ENCODE measurements around the gene F13B.

F13B gene

GRCh38 chr1:197080323-197080722 lies 13.3 kb upstream of the F13B start:
- no peak overlapping the region for H3K4me2 ChIP-seq (ENCODE audit: low read length)
- H3K4me3 ChIP-seq (ENCODE audit: low read length) = no peak overlapping the region
- no peaks in the 10 kb centered on the region for H3K27me3 ChIP-seq (ENCODE audit: low read depth, low read length)
- H4K20me1 ChIP-seq (ENCODE audit: insufficient read depth, low read length) = no peaks in the 10 kb centered on the region
- no peaks in the 10 kb centered on the region for H3K79me2 ChIP-seq (ENCODE audit: low read length)
- H3K4me1 ChIP-seq (ENCODE audit: low read length) = no peaks in the 10 kb centered on the region
- H3K36me3 ChIP-seq (replicated peaks; ENCODE audit: low read depth, low read length) = peaks cover 45% of the 10 kb centered on the region
- H2AFZ ChIP-seq (ENCODE audit: low read depth, low read length) = no peak overlapping the region
- TF ChIP-seq CTCF (IDR thresholded peaks at IDR 0.05; ENCODE audit: low read depth, low read length) = no peak
- TF ChIP-seq EZH2phosphoT487 (IDR thresholded peaks at IDR 0.05; ENCODE audit: low read depth) = no peak
- no peak overlapping the region for H3K9ac ChIP-seq (ENCODE audit: low read length)
- H3K27ac ChIP-seq (ENCODE audit: low read length) = no peak overlapping the region
- peaks cover 10% of the 10 kb centered on the region; the same call in 1 of the 2 replicates for H3K9me3 ChIP-seq (ENCODE audit: insufficient read depth, low read length)

- Histone ChIP-seq H3K4me1 (ENCODE audit: low read length) (no peaks in the 10 kb centered on the region), H3K9ac (ENCODE audit: low read length) (no peak overlapping the region), H3K79me2 (ENCODE audit: low read length) (no peaks in the 10 kb centered on the region), H3K27me3 (ENCODE audit: low read depth, low read length) (no peaks in the 10 kb centered on the region), H3K36me3 (replicated peaks; ENCODE audit: low read depth, low read length) (peaks cover 9% of the 10 kb centered on the region), H3K27ac (ENCODE audit: low read length) (no peak overlapping the region), H3K9me3 (ENCODE audit: insufficient read depth, low read length) (no peaks in the 10 kb centered on the region), H3K4me3 (ENCODE audit: low read length) (no peak overlapping the region), H2AFZ (ENCODE audit: low read depth, low read length) (no peak overlapping the region), H3K4me2 (ENCODE audit: low read length) (no peak overlapping the region), H4K20me1 (ENCODE audit: insufficient read depth, low read length) (no peaks in the 10 kb centered on the region)
- no peak for TF ChIP-seq CTCF (IDR thresholded peaks at IDR 0.05; ENCODE audit: low read depth, low read length)
- TF ChIP-seq EZH2phosphoT487 (IDR thresholded peaks at IDR 0.05; ENCODE audit: low read depth) = no peak
Measured at GRCh38 chr1:197076585-197076984, 9.5 kb upstream of the F13B start.

- no peaks in the 10 kb centered on the region for H3K27me3 ChIP-seq (ENCODE audit: low read depth, low read length)
- TF ChIP-seq CTCF (IDR thresholded peaks at IDR 0.05; ENCODE audit: low read depth, low read length) = no peak
- no peak for TF ChIP-seq EZH2phosphoT487 (IDR thresholded peaks at IDR 0.05; ENCODE audit: low read depth)
- H3K27ac ChIP-seq (ENCODE audit: low read length) = no peak overlapping the region
- no peaks in the 10 kb centered on the region for H3K36me3 ChIP-seq (replicated peaks; ENCODE audit: low read depth, low read length)
- no peak overlapping the region for H3K4me2 ChIP-seq (ENCODE audit: low read length)
- no peak overlapping the region for H2AFZ ChIP-seq (ENCODE audit: low read depth, low read length)
- no peaks in the 10 kb centered on the region for H3K4me1 ChIP-seq (ENCODE audit: low read length)
- H4K20me1 ChIP-seq (ENCODE audit: insufficient read depth, low read length) = no peaks in the 10 kb centered on the region
- no peak overlapping the region for H3K9ac ChIP-seq (ENCODE audit: low read length)
- H3K4me3 ChIP-seq (ENCODE audit: low read length) = no peak overlapping the region
- H3K9me3 ChIP-seq (ENCODE audit: insufficient read depth, low read length) = no peaks in the 10 kb centered on the region
- no peaks in the 10 kb centered on the region for H3K79me2 ChIP-seq (ENCODE audit: low read length)
Measured at GRCh38 chr1:197073978-197074377, 6.9 kb upstream of the F13B start.

- Histone ChIP-seq H2AFZ (ENCODE audit: low read depth, low read length) (no peak overlapping the region), H4K20me1 (ENCODE audit: insufficient read depth, low read length) (no peaks in the 10 kb centered on the region), H3K4me1 (ENCODE audit: low read length) (peaks cover 8% of the 10 kb centered on the region), H3K4me3 (ENCODE audit: low read length) (no peak overlapping the region), H3K27me3 (ENCODE audit: low read depth, low read length) (no peaks in the 10 kb centered on the region), H3K27ac (ENCODE audit: low read length) (no peak overlapping the region), H3K79me2 (ENCODE audit: low read length) (no peaks in the 10 kb centered on the region), H3K9ac (ENCODE audit: low read length) (no peak overlapping the region), H3K9me3 (ENCODE audit: insufficient read depth, low read length) (no peaks in the 10 kb centered on the region), H3K4me2 (ENCODE audit: low read length) (no peak overlapping the region), H3K36me3 (replicated peaks; ENCODE audit: low read depth, low read length) (no peaks in the 10 kb centered on the region)
- TF ChIP-seq CTCF (IDR thresholded peaks at IDR 0.05; ENCODE audit: low read depth, low read length) (no peak), EZH2phosphoT487 (IDR thresholded peaks at IDR 0.05; ENCODE audit: low read depth) (no peak)
Measured at GRCh38 chr1:197067457-197067818, 378 bp upstream of the F13B start.
